ENCODE measurements around the gene ABHD12B.

Gene ABHD12B

GRCh38 chr14:50862036-50862570 lies 9.8 kb upstream of the ABHD12B start:
- TF ChIP-seq CTCF (IDR thresholded peaks at IDR 0.05), result no peak

- no peak for TF ChIP-seq CTCF (IDR thresholded peaks at IDR 0.05)
Observed at GRCh38 chr14:50864237-50864636, 7.6 kb upstream of the ABHD12B start.

GRCh38 chr14:50864946-50865345 lies 6.9 kb upstream of the ABHD12B start:
- no peak for TF ChIP-seq CTCF (IDR thresholded peaks at IDR 0.05)

- TF ChIP-seq CTCF (IDR thresholded peaks at IDR 0.05), result no peak
Observed at GRCh38 chr14:50865391-50866076, 6.3 kb upstream of the ABHD12B start.

- TF ChIP-seq CTCF (IDR thresholded peaks at IDR 0.05), result no peak
Observed at GRCh38 chr14:50871228-50871627, 625 bp upstream of the ABHD12B start.

- no peak for TF ChIP-seq CTCF (IDR thresholded peaks at IDR 0.05)
Observed at GRCh38 chr14:50874757-50875156, 2.9 kb downstream of the ABHD12B start.

GRCh38 chr14:50875359-50876070 lies 3.7 kb downstream of the ABHD12B start:
- no peak for TF ChIP-seq CTCF (IDR thresholded peaks at IDR 0.05)
